NCI-H2227 treated with DMSO at 0.1 percent for 48 hours (cell line): Measurements from ENCODE around the gene DIPK1C.

Source experiments
- DNase-seq: peaks from one replicate; lab custom pipeline; 2025; lab: John Stamatoyannopoulos, UW

DIPK1C gene

GRCh38 chr18:74419761-74420160 lies 37.3 kb downstream of the DIPK1C start:
- no peak for DNase-seq

GRCh38 chr18:74418023-74418422 lies 39.1 kb downstream of the DIPK1C start:
- no peak for DNase-seq

GRCh38 chr18:74416124-74416523 lies 41.0 kb downstream of the DIPK1C start:
- DNase-seq: no peak

GRCh38 chr18:74414953-74415515 lies 42.1 kb downstream of the DIPK1C start:
- no peak for DNase-seq

GRCh38 chr18:74413836-74414235 lies 43.3 kb downstream of the DIPK1C start:
- no peak for DNase-seq

GRCh38 chr18:74412116-74412880 lies 44.8 kb downstream of the DIPK1C start:
- no peak for DNase-seq

GRCh38 chr18:74411475-74411874 lies 45.6 kb downstream of the DIPK1C start:
- no peak for DNase-seq

- DNase-seq: no peak
Measured at GRCh38 chr18:74410441-74410992, 46.6 kb downstream of the DIPK1C start.

GRCh38 chr18:74407888-74408287 lies 49.2 kb downstream of the DIPK1C start:
- DNase-seq: no peak

- no peak for DNase-seq
Measured at GRCh38 chr18:74402806-74403433, 54.2 kb downstream of the DIPK1C start.

- no peak for DNase-seq
Measured at GRCh38 chr18:74400813-74401212, 56.3 kb downstream of the DIPK1C start.

- no peak for DNase-seq
Measured at GRCh38 chr18:74399091-74399887, 57.8 kb downstream of the DIPK1C start.

- DNase-seq: no peak
Measured at GRCh38 chr18:74397572-74397971, 59.5 kb downstream of the DIPK1C start.

GRCh38 chr18:74396171-74397169 lies 60.6 kb downstream of the DIPK1C start:
- DNase-seq: no peak

GRCh38 chr18:74395648-74396154 lies 61.4 kb downstream of the DIPK1C start:
- no peak for DNase-seq

GRCh38 chr18:74395006-74395405 lies 62.1 kb downstream of the DIPK1C start:
- DNase-seq: no peak

GRCh38 chr18:74392323-74392722 lies 64.8 kb downstream of the DIPK1C start:
- DNase-seq: no peak

- DNase-seq: no peak
Measured at GRCh38 chr18:74390900-74391299, 66.2 kb downstream of the DIPK1C start.

- DNase-seq: no peak
Measured at GRCh38 chr18:74389991-74390390, 67.1 kb downstream of the DIPK1C start.

GRCh38 chr18:74389171-74389927 lies 67.8 kb downstream of the DIPK1C start:
- DNase-seq: no peak
